SK-N-SH (cell line): Measurements from ENCODE around the gene MRPL10. TPM values are rescaled to one million over a fixed set of nuclear protein-coding genes. Genes with fewer than 3 reads are reported as not detected.

Source experiments
- CTCF ChIA-PET: fragments of 300-600, 350-600 bp; formaldehyde crosslinking; extraction: SDS; loops from one replicate; lab custom pipeline; 2021; lab: Yijun Ruan, JAX
- POLR2A ChIA-PET: fragments of 350-600 bp; sonication (Branson Sonifier 250); formaldehyde crosslinking; extraction: SDS; loops from one replicate; lab custom pipeline; 2020; ENCODE audit warnings: antibody characterized with exemption, inconsistent platforms; lab: Yijun Ruan, JAX
- DNase-seq: peaks from one replicate; pipeline ENCODE4 v3.0.0; 2012
- H2AFZ ChIP-seq: fragments of 200-600 bp; sonication (generic); 2 replicates; pipeline ENCODE4 v1.8.1; 2016; ENCODE audit warnings: antibody characterized with exemption, mild to moderate bottlenecking, low read depth
- H3F3A ChIP-seq: fragments of 200-600 bp; sonication (generic); replicated peaks from 2 replicates; pipeline ENCODE3; 2016; ENCODE audit warnings: antibody characterized with exemption, mild to moderate bottlenecking; ENCODE audit not compliant: insufficient read depth
- H3K27ac ChIP-seq, 2 experiments: fragments of 200-500 bp in 1 of 2; fragments of 200-600 bp in 1 of 2; sonication (Bioruptor generic) in 1 of 2; sonication (generic), shearing (Covaris generic) in 1 of 2; 2 replicates each; pipeline versions ENCODE4 v1.5.1 to v1.6.1; 2014 to 2016; ENCODE audit warnings: low read depth in 2 of 2, inconsistent platforms in 1 of 2, low read length in 1 of 2, mild to moderate bottlenecking in 1 of 2, mixed read lengths in 1 of 2
- H3K27me3 ChIP-seq: fragments of 200-600 bp; sonication (generic), shearing (Covaris generic); 2 replicates; pipeline ENCODE4 v1.6.1; 2016; ENCODE audit warnings: mixed run types; ENCODE audit not compliant: insufficient read depth
- H3K36me3 ChIP-seq, 2 experiments: fragments of 200-500 bp in 1 of 2; fragments of 200-600 bp in 1 of 2; sonication (Bioruptor generic) in 1 of 2; sonication (generic) in 1 of 2; replicated peaks in 1 of 2; 2 replicates each; pipeline versions ENCODE3 to v1.5.1; 2014 to 2016; ENCODE audit warnings: low read length in 1 of 2, mild to moderate bottlenecking in 1 of 2; ENCODE audit not compliant: insufficient read depth in 2 of 2, control insufficient read depth in 1 of 2
- H3K4me1 ChIP-seq, 2 experiments: fragments of 200-500 bp in 1 of 2; fragments of 200-600 bp in 1 of 2; sonication (Bioruptor generic) in 1 of 2; sonication (generic), shearing (Covaris generic) in 1 of 2; 2 replicates each; pipeline versions ENCODE4 v1.5.1 to v1.6.1; 2014 to 2016; ENCODE audit warnings: low read depth in 1 of 2, low read length in 1 of 2, mixed run types in 1 of 2; ENCODE audit not compliant: insufficient read depth in 2 of 2, control insufficient read depth in 1 of 2
- H3K4me2 ChIP-seq: fragments of 200-600 bp; sonication (generic), shearing (Covaris generic); 2 replicates; pipeline ENCODE4 v1.6.1; 2017; ENCODE audit warnings: mixed run types
- H3K4me3 ChIP-seq, 2 experiments: fragments of 200-500 bp in 1 of 2; fragments of 200-600 bp in 1 of 2; sonication (Bioruptor generic) in 1 of 2; sonication (generic), shearing (Covaris generic) in 1 of 2; 2 replicates each; pipeline versions ENCODE4 v1.5.1 to v1.8.1; 2014 to 2016; ENCODE audit warnings: low read depth in 2 of 2, inconsistent platforms in 1 of 2, low read length in 1 of 2, mild to moderate bottlenecking in 1 of 2, mixed read lengths in 1 of 2, moderate library complexity in 1 of 2
- H3K79me2 ChIP-seq: fragments of 200-600 bp; sonication (generic); 2 replicates; pipeline ENCODE4 v1.8.1; 2017; ENCODE audit warnings: mild to moderate bottlenecking; ENCODE audit not compliant: insufficient read depth
- H3K9ac ChIP-seq: fragments of 200-600 bp; sonication (generic); 2 replicates; pipeline ENCODE4 v1.6.1; 2017; ENCODE audit warnings: mixed run types
- H3K9me2 ChIP-seq: fragments of 200-600 bp; sonication (generic); 2 replicates; pipeline ENCODE4 v1.6.1; 2017; ENCODE audit warnings: mixed run types
- H3K9me3 ChIP-seq: fragments of 200-600 bp; sonication (generic); 2 replicates; pipeline ENCODE4 v1.6.1; 2017; ENCODE audit warnings: mixed run types, mild to moderate bottlenecking, moderate library complexity
- H4K20me1 ChIP-seq: fragments of 200-600 bp; sonication (generic); 2 replicates; pipeline ENCODE4 v1.6.1; 2017; ENCODE audit warnings: mild to moderate bottlenecking, mixed run types; ENCODE audit not compliant: insufficient read depth
- CHD2 ChIP-seq: fragments of 150-350 bp; IDR thresholded peaks from 2 replicates; pipeline ENCODE4 v1.6.1; 2018; ENCODE audit warnings: low read length; ENCODE audit not compliant: partially characterized antibody
- ELF1 ChIP-seq: IDR thresholded peaks from 2 replicates; pipeline ENCODE4 v1.4.0; 2012
- GABPA ChIP-seq: IDR thresholded peaks from 2 replicates; pipeline ENCODE4 v1.4.0; 2012; ENCODE audit warnings: low read depth, mild to moderate bottlenecking
- MAX ChIP-seq: IDR thresholded peaks from 2 replicates; pipeline ENCODE4 v1.4.0; 2012; ENCODE audit warnings: low read depth
- NFIC ChIP-seq: IDR thresholded peaks from 2 replicates; pipeline ENCODE4 v1.4.0; 2012; ENCODE audit warnings: borderline replicate concordance
- POLR2AphosphoS5 ChIP-seq: IDR thresholded peaks from 2 replicates; pipeline ENCODE4 v1.6.1; 2012; ENCODE audit warnings: low read depth, low read length
- RFX5 ChIP-seq: IDR thresholded peaks from 2 replicates; pipeline ENCODE4 v1.6.1; 2012; ENCODE audit warnings: mild to moderate bottlenecking, improper control_type of control experiment, low read length
- SIN3A ChIP-seq: IDR thresholded peaks from 2 replicates; pipeline ENCODE4 v1.6.1; 2012; ENCODE audit warnings: low read depth, mild to moderate bottlenecking, low read length, moderate library complexity, borderline replicate concordance
- SMC3 ChIP-seq: IDR thresholded peaks from 2 replicates; pipeline ENCODE4 v1.6.1; 2012; ENCODE audit warnings: low read depth, low read length, improper control_type of control experiment
- TAF1 ChIP-seq: IDR thresholded peaks from 2 replicates; pipeline ENCODE4 v1.6.1; 2012; ENCODE audit warnings: low read depth, mild to moderate bottlenecking, low read length, moderate library complexity, borderline replicate concordance
- TEAD4 ChIP-seq: IDR thresholded peaks from 2 replicates; pipeline ENCODE4 v1.4.0; 2012; ENCODE audit warnings: mild to moderate bottlenecking, borderline replicate concordance; ENCODE audit not compliant: insufficient read depth
- USF1 ChIP-seq: IDR thresholded peaks from 2 replicates; pipeline ENCODE4 v1.4.0; 2012; ENCODE audit warnings: low read depth, borderline replicate concordance
- USF2 ChIP-seq: fragments of 150-350 bp; IDR thresholded peaks from 2 replicates; pipeline ENCODE4 v1.6.1; 2017; ENCODE audit warnings: antibody characterized with exemption, low read length, low read depth, borderline replicate concordance
- WGBS: methylation state at CpG from one replicate; pipeline ENCODE4 v1.1.6; 2017; ENCODE audit warnings: low lambda C conversion rate; 5-methylcytosine and 5-hydroxymethylcytosine counted together
- polyA plus RNA-seq, 3 experiments: library from polyadenylated mRNA; depleted of rRNA; stranded (reverse); fragments of >200 nt; gene quantifications; 2 replicates each; pipeline ENCODE4 v1.2.3, GENCODE V29; 2012
- TF ChIP-seq, protein P1 (sequence below): fragments of 200-600 bp; sonication (generic); IDR thresholded peaks from 2 replicates; pipeline ENCODE4 v1.6.1; 2017; ENCODE audit warnings: antibody characterized with exemption, mild to moderate bottlenecking, moderate library complexity
- TF ChIP-seq, protein P2 (sequence below): fragments of 150-350 bp; IDR thresholded peaks from 2 replicates; pipeline ENCODE4 v1.6.1; 2016; ENCODE audit warnings: mild to moderate bottlenecking, low read depth, low read length
- TF ChIP-seq, protein P3 (sequence below): IDR thresholded peaks from 2 replicates; pipeline ENCODE4; 2012

MRPL10 gene
- polyA plus RNA-seq, 1 of the 3 experiments (the other 2 are of a cell fraction) = 136 TPM

GRCh38 chr17:47873200-47874090, 42.1 kb upstream of the MRPL10 start:
- WGBS = 52% methylated on average over 4 of the region's 4 CpGs
- H3K9me3 ChIP-seq = no peaks in the 10 kb centered on the region
- no peak overlapping the region for H3K27ac ChIP-seq
- H3K79me2 ChIP-seq = no peaks in the 10 kb centered on the region
- ChIA-PET CTCF (interaction anchor here (1.1 to 9.4 kb wide), 4 partner anchors 16 to 32 kb away, joined by 3 to 108 read pairs (median 20); partner anchors contain the start of gene SCRN2), POLR2A (interaction anchor here (1.2 kb wide), 1 partner anchor 10 kb away, joined by 3 read pairs; no protein-coding TSS in a partner anchor)
- H3F3A ChIP-seq = no peaks in the 10 kb centered on the region
- no peak overlapping the region for H3K9ac ChIP-seq
- DNase-seq = no peak
- no peaks in the 10 kb centered on the region for H3K36me3 ChIP-seq
- H3K27me3 ChIP-seq = peaks cover 73% of the 10 kb centered on the region
- H4K20me1 ChIP-seq = no peaks in the 10 kb centered on the region
- H3K4me2 ChIP-seq = no peak overlapping the region
- H3K9me2 ChIP-seq = no peaks in the 10 kb centered on the region
- H3K4me3 ChIP-seq = no peak overlapping the region
- TF ChIP-seq USF2 (no peak), TAF1 (no peak)
- TF ChIP-seq, protein P1, sequence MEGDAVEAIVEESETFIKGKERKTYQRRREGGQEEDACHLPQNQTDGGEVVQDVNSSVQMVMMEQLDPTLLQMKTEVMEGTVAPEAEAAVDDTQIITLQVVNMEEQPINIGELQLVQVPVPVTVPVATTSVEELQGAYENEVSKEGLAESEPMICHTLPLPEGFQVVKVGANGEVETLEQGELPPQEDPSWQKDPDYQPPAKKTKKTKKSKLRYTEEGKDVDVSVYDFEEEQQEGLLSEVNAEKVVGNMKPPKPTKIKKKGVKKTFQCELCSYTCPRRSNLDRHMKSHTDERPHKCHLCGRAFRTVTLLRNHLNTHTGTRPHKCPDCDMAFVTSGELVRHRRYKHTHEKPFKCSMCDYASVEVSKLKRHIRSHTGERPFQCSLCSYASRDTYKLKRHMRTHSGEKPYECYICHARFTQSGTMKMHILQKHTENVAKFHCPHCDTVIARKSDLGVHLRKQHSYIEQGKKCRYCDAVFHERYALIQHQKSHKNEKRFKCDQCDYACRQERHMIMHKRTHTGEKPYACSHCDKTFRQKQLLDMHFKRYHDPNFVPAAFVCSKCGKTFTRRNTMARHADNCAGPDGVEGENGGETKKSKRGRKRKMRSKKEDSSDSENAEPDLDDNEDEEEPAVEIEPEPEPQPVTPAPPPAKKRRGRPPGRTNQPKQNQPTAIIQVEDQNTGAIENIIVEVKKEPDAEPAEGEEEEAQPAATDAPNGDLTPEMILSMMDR = no peak
- peaks cover 0 to under 1% of the 10 kb centered on the region in 2 experiments; a peak in 1 of 4 replicates for H3K4me1 ChIP-seq
- H2AFZ ChIP-seq = no peak overlapping the region

DNA sequence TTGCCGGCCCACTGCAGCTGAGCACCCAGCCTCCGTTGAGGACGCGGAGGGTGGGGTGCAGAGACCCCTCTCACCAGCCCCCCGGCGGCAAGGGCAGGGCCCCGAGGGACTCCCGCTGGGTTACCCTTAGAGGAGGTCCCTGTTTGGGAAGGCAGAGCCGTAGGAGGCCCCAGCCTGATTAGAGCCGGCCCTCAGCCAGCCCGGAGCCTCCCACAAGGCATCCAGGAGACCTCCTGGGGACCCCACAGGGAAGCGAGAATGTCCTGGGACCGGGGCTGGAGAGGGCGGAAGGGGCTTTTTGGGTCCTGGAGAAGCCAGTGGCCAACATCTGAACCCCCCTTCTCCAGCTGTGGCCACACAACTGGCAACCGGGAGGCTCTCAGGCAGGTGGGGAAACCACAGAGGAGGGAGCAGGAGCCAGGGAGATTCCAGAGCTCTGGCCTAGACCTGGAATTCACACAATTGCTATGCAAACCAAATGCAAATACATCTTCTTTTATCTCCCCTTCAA, 41.4 kb upstream of the MRPL10 start:
- DNase-seq = no peak
- Histone ChIP-seq H3K4me2 (no peak overlapping the region), H3K9me3 (no peaks in the 10 kb centered on the region), H3K4me3 (no peak overlapping the region), H4K20me1 (no peaks in the 10 kb centered on the region), H3K27me3 (peaks cover 67% of the 10 kb centered on the region), H3K9me2 (no peaks in the 10 kb centered on the region), H3K36me3 (no peaks in the 10 kb centered on the region), H3K9ac (no peak overlapping the region), H2AFZ (no peak overlapping the region), H3K4me1 (no peaks in the 10 kb centered on the region), H3K79me2 (no peaks in the 10 kb centered on the region), H3F3A (no peaks in the 10 kb centered on the region), H3K27ac (no peak overlapping the region)
- ChIA-PET POLR2A (interaction anchor here (1.2 kb wide), 1 partner anchor 9 kb away, joined by 3 read pairs; no protein-coding TSS in a partner anchor), CTCF (interaction anchor here (1.1 to 9.4 kb wide), 7 partner anchors 11 to 32 kb away, joined by 3 to 108 read pairs (median 7); partner anchors contain the start of gene SCRN2)
- WGBS = 63% methylated on average over 15 of the region's 15 CpGs
- TF ChIP-seq POLR2AphosphoS5 (no peak), SMC3 (no peak), RFX5 (no peak), ELF1 (no peak), MAX (no peak), TEAD4 (no peak), CHD2 (no peak), TAF1 (no peak), SIN3A (no peak), NFIC (no peak), USF1 (no peak), GABPA (no peak)
- TF ChIP-seq, protein P2, sequence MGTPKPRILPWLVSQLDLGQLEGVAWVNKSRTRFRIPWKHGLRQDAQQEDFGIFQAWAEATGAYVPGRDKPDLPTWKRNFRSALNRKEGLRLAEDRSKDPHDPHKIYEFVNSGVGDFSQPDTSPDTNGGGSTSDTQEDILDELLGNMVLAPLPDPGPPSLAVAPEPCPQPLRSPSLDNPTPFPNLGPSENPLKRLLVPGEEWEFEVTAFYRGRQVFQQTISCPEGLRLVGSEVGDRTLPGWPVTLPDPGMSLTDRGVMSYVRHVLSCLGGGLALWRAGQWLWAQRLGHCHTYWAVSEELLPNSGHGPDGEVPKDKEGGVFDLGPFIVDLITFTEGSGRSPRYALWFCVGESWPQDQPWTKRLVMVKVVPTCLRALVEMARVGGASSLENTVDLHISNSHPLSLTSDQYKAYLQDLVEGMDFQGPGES = no peak
- TF ChIP-seq, protein P3, sequence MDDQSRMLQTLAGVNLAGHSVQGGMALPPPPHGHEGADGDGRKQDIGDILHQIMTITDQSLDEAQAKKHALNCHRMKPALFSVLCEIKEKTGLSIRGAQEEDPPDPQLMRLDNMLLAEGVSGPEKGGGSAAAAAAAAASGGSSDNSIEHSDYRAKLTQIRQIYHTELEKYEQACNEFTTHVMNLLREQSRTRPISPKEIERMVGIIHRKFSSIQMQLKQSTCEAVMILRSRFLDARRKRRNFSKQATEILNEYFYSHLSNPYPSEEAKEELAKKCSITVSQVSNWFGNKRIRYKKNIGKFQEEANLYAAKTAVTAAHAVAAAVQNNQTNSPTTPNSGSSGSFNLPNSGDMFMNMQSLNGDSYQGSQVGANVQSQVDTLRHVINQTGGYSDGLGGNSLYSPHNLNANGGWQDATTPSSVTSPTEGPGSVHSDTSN = no peak
- TF ChIP-seq, protein P1 = no peak
